ENCODE measurements around the gene SSTR3. TPM values are rescaled to one million over a fixed set of nuclear protein-coding genes. Genes with fewer than 3 reads are reported as not detected.

The SSTR3 gene
- total and polyA plus RNA-seq, 2 of the 13 experiments (the other 11 are each of a cell fraction or from before 2014, with no cell fraction given): 0.08 to 0.64 TPM

DNA sequence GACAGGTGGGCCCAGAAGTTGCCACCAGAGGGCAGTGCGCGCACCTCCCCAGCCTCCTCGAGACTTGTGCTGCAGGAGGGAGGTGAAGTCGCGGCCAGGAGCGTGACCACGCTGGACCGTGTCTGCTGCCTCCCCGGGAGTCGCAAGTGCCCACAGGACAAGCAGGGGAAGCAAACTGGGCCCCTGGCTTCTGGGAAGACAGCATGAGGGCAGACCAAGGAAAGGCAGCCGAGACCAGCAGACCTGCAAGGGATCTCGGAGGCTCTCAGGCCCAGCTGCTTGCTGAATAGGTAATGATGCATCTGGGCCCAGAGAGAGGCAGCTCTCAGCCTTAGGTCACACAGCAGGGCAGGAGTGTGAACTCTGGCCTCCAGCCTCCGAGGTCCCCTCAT is 45.6 kb downstream of the SSTR3 start (continued):
- TF ChIP-seq, protein P1, sequence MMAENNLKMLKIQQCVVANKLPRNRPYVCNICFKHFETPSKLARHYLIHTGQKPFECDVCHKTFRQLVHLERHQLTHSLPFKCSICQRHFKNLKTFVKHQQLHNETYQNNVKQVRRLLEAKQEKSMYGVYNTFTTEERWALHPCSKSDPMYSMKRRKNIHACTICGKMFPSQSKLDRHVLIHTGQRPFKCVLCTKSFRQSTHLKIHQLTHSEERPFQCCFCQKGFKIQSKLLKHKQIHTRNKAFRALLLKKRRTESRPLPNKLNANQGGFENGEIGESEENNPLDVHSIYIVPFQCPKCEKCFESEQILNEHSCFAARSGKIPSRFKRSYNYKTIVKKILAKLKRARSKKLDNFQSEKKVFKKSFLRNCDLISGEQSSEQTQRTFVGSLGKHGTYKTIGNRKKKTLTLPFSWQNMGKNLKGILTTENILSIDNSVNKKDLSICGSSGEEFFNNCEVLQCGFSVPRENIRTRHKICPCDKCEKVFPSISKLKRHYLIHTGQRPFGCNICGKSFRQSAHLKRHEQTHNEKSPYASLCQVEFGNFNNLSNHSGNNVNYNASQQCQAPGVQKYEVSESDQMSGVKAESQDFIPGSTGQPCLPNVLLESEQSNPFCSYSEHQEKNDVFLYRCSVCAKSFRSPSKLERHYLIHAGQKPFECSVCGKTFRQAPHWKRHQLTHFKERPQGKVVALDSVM (CRISPR knock-in tag; IDR thresholded peaks at IDR 0.05): no peak
- TF ChIP-seq SMC3 (IDR thresholded peaks at IDR 0.05; ENCODE audit: low read length) (peak; percentile 69), ZNF672 (CRISPR knock-in tag; IDR thresholded peaks at IDR 0.05) (no peak), ZNF619 (CRISPR knock-in tag; IDR thresholded peaks at IDR 0.05) (no peak), ZNF496 (CRISPR knock-in tag; IDR thresholded peaks at IDR 0.05; ENCODE audit: insufficient replicate concordance) (no peak), FOXA3 (CRISPR knock-in tag; IDR thresholded peaks at IDR 0.05) (peak; percentile 21; the same call in 1 of the 2 replicates), HNF1B (CRISPR knock-in tag; IDR thresholded peaks at IDR 0.05) (no peak), ZNF274 (CRISPR knock-in tag; IDR thresholded peaks at IDR 0.05) (no peak), YY1 (IDR thresholded peaks at IDR 0.05; ENCODE audit: insufficient read depth, insufficient replicate concordance, low read depth, low read length) (peak; percentile 36), STAG1 (CRISPR knock-in tag; IDR thresholded peaks at IDR 0.05) (peak; percentile 85), ZKSCAN5 (CRISPR knock-in tag; IDR thresholded peaks at IDR 0.05) (no peak), THRA (CRISPR knock-in tag; IDR thresholded peaks at IDR 0.05; ENCODE audit: borderline replicate concordance) (no peak), TEAD3 (CRISPR knock-in tag; optimal IDR thresholded peaks at IDR 0.05; ENCODE audit: borderline replicate concordance) (peak; percentile 52), ZNF160 (CRISPR knock-in tag; IDR thresholded peaks at IDR 0.05) (no peak), ZNF331 (CRISPR knock-in tag; IDR thresholded peaks at IDR 0.05) (no peak), MTA3 (CRISPR knock-in tag; IDR thresholded peaks at IDR 0.05) (no peak), ZNF749 (CRISPR knock-in tag; IDR thresholded peaks at IDR 0.05; ENCODE audit: borderline replicate concordance) (no peak), ASH2L (IDR thresholded peaks at IDR 0.05; ENCODE audit: insufficient read length, low read depth, low read length) (no peak), SALL2 (CRISPR knock-in tag; IDR thresholded peaks at IDR 0.05) (no peak; the same call in 1 of the 2 replicates), ZNF605 (CRISPR knock-in tag; IDR thresholded peaks at IDR 0.05) (no peak), ZSCAN31 (CRISPR knock-in tag; IDR thresholded peaks at IDR 0.05; ENCODE audit: low read depth) (no peak)
- TF ChIP-seq, protein P2, sequence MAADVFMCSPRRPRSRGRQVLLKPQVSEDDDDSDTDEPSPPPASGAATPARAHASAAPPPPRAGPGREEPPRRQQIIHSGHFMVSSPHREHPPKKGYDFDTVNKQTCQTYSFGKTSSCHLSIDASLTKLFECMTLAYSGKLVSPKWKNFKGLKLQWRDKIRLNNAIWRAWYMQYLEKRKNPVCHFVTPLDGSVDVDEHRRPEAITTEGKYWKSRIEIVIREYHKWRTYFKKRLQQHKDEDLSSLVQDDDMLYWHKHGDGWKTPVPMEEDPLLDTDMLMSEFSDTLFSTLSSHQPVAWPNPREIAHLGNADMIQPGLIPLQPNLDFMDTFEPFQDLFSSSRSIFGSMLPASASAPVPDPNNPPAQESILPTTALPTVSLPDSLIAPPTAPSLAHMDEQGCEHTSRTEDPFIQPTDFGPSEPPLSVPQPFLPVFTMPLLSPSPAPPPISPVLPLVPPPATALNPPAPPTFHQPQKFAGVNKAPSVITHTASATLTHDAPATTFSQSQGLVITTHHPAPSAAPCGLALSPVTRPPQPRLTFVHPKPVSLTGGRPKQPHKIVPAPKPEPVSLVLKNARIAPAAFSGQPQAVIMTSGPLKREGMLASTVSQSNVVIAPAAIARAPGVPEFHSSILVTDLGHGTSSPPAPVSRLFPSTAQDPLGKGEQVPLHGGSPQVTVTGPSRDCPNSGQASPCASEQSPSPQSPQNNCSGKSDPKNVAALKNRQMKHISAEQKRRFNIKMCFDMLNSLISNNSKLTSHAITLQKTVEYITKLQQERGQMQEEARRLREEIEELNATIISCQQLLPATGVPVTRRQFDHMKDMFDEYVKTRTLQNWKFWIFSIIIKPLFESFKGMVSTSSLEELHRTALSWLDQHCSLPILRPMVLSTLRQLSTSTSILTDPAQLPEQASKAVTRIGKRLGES (CRISPR knock-in tag; IDR thresholded peaks at IDR 0.05; ENCODE audit: borderline replicate concordance): no peak
